Caco-2 (cell line): Measurements from ENCODE around the gene VPS13D. TPM values are rescaled to one million over a fixed set of nuclear protein-coding genes. Genes with fewer than 3 reads are reported as not detected.

ENCODE experiments used
- BruUV-seq: library from RNA; stranded (reverse); fragments of 400-500 nt; replicated peaks from 2 replicates; lab custom pipeline; 2021; lab: Mats Ljungman, UMichigan
- CTCF ChIA-PET: fragments of 300-600 bp; sonication (Branson Sonifier 250); formaldehyde crosslinking; loops from one replicate; lab custom pipeline; 2022; ENCODE audit warnings: antibody characterized with exemption; lab: Charles Lee
- POLR2A ChIA-PET: fragments of 300-600 bp; sonication (Branson Sonifier 250); formaldehyde crosslinking; loops from one replicate; lab custom pipeline; 2022; ENCODE audit warnings: antibody characterized with exemption; lab: Charles Lee
- DNase-seq, 2 experiments: peaks; one replicate each; pipeline versions ENCODE4 v3.0.0 to v3.0.0-alpha.2; 2020 to 2022
- H3K27me3 ChIP-seq: replicated peaks from 2 replicates; pipeline ENCODE4 v1.6.0; 2011; ENCODE audit warnings: low read length; ENCODE audit not compliant: control insufficient read depth, insufficient read depth
- H3K36me3 ChIP-seq: 2 replicates; pipeline ENCODE4 v1.5.1; 2011; ENCODE audit warnings: low read length; ENCODE audit not compliant: control insufficient read depth, insufficient read depth
- H3K4me1 ChIP-seq: fragments of 250-450 bp; sonication (Bioruptor Pico); 2 replicates; pipeline ENCODE4 v1.5.1; 2020; ENCODE audit warnings: mild to moderate bottlenecking
- H3K4me3 ChIP-seq: 2 replicates; pipeline ENCODE4 v1.5.1; 2011; ENCODE audit warnings: low read depth, mild to moderate bottlenecking, control low read depth, low read length
- H3K9me3 ChIP-seq: fragments of 250-450 bp; sonication (Bioruptor Pico); 2 replicates; pipeline ENCODE4 v1.5.1; 2020; ENCODE audit warnings: mild to moderate bottlenecking, moderate library complexity
- H3K27ac Mint-ChIP-seq: one replicate; pipeline ENCODE4 v1.8.0; 2022; ENCODE audit warnings: mixed read lengths; ENCODE audit not compliant: unreplicated experiment
- H3K27me3 Mint-ChIP-seq: one replicate; pipeline ENCODE4 v1.8.0; 2022; ENCODE audit warnings: mixed read lengths; ENCODE audit not compliant: insufficient read depth, unreplicated experiment
- H3K36me3 Mint-ChIP-seq: one replicate; pipeline ENCODE4 v1.8.0; 2022; ENCODE audit warnings: mild to moderate bottlenecking, mixed read lengths; ENCODE audit not compliant: insufficient read depth, unreplicated experiment
- H3K4me1 Mint-ChIP-seq: one replicate; pipeline ENCODE4 v1.8.0; 2022; ENCODE audit warnings: low read depth, mixed read lengths; ENCODE audit not compliant: unreplicated experiment
- H3K4me3 Mint-ChIP-seq: one replicate; pipeline ENCODE4 v1.8.0; 2022; ENCODE audit warnings: mild to moderate bottlenecking, moderate library complexity, mixed read lengths; ENCODE audit not compliant: unreplicated experiment
- H3K9me3 Mint-ChIP-seq: one replicate; pipeline ENCODE4 v1.8.0; 2022; ENCODE audit warnings: mixed read lengths; ENCODE audit not compliant: unreplicated experiment
- intact Hi-C: fragments of 100-400 bp; cut with micrococcal nuclease; formaldehyde crosslinking; loops from one replicate; pipeline ENCODE4 v1.10.0; 2022; ENCODE audit not compliant: unreplicated experiment
- total RNA-seq: library from RNA; stranded (reverse); gene quantifications from 2 replicates; pipeline ENCODE4 v1.2.3, GENCODE V29; 2022
- TF ChIP-seq, protein P1 (sequence below), 2 experiments: fragments of 200-600 bp in 1 of 2; IDR thresholded peaks; 1 replicate in 1 of 2; 2 replicates in 1 of 2; pipeline versions ENCODE4 v1.5.1 to v1.8.0; 2011 to 2022; ENCODE audit warnings: antibody characterized with exemption in 1 of 2, control low read depth in 1 of 2, inconsistent platforms in 1 of 2, low read depth in 1 of 2, low read length in 1 of 2, mild to moderate bottlenecking in 1 of 2, moderate library complexity in 1 of 2; ENCODE audit not compliant: insufficient read depth in 1 of 2, severe bottlenecking in 1 of 2, unreplicated experiment in 1 of 2

VPS13D gene
- total RNA-seq, 1 experiment from 2014 or later, result 25.6 TPM

DNA sequence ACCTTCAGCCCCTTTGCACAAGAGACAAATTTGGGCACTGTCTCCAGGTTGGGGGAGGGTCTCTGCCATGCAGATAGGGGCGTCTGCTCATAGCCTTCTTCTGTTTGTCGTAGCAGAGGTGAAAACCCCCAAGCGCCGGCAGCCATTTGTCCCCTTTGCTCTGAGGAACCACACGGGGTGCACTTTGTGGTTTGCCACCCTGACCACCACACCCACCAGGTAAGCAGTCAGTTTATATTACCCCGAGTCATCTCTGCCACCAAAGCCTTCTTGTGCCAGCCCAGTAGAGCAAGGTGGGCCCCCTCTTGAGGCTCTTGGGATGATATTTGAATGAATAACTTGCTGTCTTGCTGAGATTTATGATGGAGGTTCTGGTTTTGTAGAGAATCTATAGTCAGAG lies 111.8 kb downstream of the VPS13D start:
- ChIA-PET CTCF (no interaction called here), POLR2A (no interaction called here)
- TF ChIP-seq, protein P1, sequence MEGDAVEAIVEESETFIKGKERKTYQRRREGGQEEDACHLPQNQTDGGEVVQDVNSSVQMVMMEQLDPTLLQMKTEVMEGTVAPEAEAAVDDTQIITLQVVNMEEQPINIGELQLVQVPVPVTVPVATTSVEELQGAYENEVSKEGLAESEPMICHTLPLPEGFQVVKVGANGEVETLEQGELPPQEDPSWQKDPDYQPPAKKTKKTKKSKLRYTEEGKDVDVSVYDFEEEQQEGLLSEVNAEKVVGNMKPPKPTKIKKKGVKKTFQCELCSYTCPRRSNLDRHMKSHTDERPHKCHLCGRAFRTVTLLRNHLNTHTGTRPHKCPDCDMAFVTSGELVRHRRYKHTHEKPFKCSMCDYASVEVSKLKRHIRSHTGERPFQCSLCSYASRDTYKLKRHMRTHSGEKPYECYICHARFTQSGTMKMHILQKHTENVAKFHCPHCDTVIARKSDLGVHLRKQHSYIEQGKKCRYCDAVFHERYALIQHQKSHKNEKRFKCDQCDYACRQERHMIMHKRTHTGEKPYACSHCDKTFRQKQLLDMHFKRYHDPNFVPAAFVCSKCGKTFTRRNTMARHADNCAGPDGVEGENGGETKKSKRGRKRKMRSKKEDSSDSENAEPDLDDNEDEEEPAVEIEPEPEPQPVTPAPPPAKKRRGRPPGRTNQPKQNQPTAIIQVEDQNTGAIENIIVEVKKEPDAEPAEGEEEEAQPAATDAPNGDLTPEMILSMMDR (IDR thresholded peaks at IDR 0.05; ENCODE audit: insufficient read depth in 1 of 2, low read depth in 1 of 2, low read length in 1 of 2, severe bottlenecking in 1 of 2, unreplicated experiment in 1 of 2), result no peak
- intact Hi-C loops, result no loop called here
- Histone ChIP-seq H3K4me1 (peaks cover 7% of the 10 kb centered on the region), H3K36me3 (no peaks in the 10 kb centered on the region; the same call in 1 of the 2 replicates), H3K9me3 (no peaks in the 10 kb centered on the region), H3K27me3 (no peaks in the 10 kb centered on the region), H3K4me3 (no peak overlapping the region)
- Mint-ChIP-seq H3K27ac (no peak overlapping the region), H3K4me1 (peaks cover 7% of the 10 kb centered on the region), H3K4me3 (no peak overlapping the region), H3K36me3 (peaks cover 17% of the 10 kb centered on the region), H3K27me3 (no peaks in the 10 kb centered on the region), H3K9me3 (no peaks in the 10 kb centered on the region)
- BruUV-seq, result no TSS peak
- no peak for DNase-seq

DNA sequence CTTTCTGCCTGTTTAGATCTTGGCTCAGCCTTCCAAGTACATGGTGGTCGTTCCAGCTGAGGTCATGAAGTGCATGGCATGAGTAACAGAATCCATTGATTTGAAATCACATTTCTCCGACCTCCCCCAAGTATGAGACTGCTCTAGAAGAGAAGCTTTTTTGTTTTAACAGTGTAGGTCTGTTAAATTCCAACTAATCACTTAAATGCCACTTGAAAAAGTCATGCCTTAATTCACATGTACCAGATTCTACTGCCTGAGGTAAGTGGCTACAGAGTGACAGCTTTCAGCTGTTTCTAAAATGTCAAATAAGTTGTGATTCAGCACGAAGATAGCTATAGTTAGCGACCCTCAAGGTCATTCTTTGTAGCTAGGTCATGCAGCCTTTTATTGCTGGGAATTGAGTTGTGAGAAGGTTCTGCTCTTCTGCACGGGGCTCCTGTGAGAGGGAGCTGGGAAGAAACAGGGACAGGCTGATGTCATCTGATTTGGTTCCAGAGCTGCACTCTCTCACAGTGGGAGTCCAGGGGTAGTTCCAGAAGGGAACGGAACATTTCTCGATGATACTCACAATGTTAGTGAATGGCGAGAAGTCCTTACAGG lies 112.7 kb downstream of the VPS13D start:
- H3K9me3 ChIP-seq, result no peaks in the 10 kb centered on the region
- peaks cover 7% of the 10 kb centered on the region for H3K4me1 Mint-ChIP-seq
- H3K36me3 ChIP-seq, result no peaks in the 10 kb centered on the region; the same call in 1 of the 2 replicates
- TF ChIP-seq, protein P1 (IDR thresholded peaks at IDR 0.05; ENCODE audit: insufficient read depth in 1 of 2, low read depth in 1 of 2, low read length in 1 of 2, severe bottlenecking in 1 of 2, unreplicated experiment in 1 of 2), result no peak
- peaks cover 17% of the 10 kb centered on the region for H3K36me3 Mint-ChIP-seq
- ChIA-PET CTCF (no interaction called here), POLR2A (no interaction called here)
- intact Hi-C loops, result no loop called here
- H3K4me3 ChIP-seq, result no peak overlapping the region
- no peak overlapping the region for H3K27ac Mint-ChIP-seq
- no peak overlapping the region for H3K4me3 Mint-ChIP-seq
- peaks cover 10% of the 10 kb centered on the region for H3K4me1 ChIP-seq
- no peaks in the 10 kb centered on the region for H3K9me3 Mint-ChIP-seq
- DNase-seq, result no peak
- BruUV-seq, result no TSS peak
- H3K27me3 Mint-ChIP-seq, result no peaks in the 10 kb centered on the region
- H3K27me3 ChIP-seq, result no peaks in the 10 kb centered on the region

DNA sequence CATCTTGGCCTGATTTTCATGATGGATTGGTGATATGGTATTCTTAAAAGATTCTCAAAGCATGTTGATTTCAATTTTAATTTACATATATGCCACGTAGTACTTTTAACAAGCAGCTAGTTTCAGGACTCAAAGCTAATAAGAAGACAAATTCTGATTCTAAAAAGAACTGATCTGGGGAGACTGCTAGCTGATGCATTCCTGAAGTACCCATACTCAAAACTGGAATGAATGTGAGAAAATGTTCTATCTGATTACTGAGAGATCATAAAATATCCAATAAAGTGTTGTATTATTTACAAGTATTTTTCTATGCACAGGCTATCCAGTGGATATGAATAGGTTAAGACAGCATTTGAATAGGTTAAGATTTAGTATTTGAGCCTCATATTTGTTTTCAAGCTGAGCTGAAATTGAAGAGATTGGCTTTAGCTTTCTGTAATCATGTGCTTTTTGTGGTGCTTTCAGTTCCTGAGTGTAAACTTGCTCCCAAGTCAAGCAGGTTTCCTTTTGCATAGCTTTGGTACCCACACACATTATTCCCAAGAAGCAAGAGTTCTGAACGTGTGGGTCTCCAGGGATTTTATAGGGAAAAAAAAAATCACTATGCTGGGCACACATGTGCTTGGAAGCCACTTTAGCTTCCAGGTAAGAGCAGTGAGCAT lies 114.1 kb downstream of the VPS13D start:
- DNase-seq, result no peak
- intact Hi-C loops, result no loop called here
- H3K27ac Mint-ChIP-seq, result no peak overlapping the region
- H3K9me3 Mint-ChIP-seq, result no peaks in the 10 kb centered on the region
- H3K4me1 Mint-ChIP-seq, result peaks cover 7% of the 10 kb centered on the region
- peaks cover 10% of the 10 kb centered on the region for H3K4me1 ChIP-seq
- no peaks in the 10 kb centered on the region for H3K9me3 ChIP-seq
- POLR2A ChIA-PET, result no interaction called here
- no peak overlapping the region for H3K4me3 ChIP-seq
- no peak overlapping the region for H3K4me3 Mint-ChIP-seq
- BruUV-seq, result no TSS peak
- CTCF ChIA-PET, result no interaction called here
- H3K27me3 ChIP-seq, result no peaks in the 10 kb centered on the region
- TF ChIP-seq, protein P1 (IDR thresholded peaks at IDR 0.05; ENCODE audit: insufficient read depth in 1 of 2, low read depth in 1 of 2, low read length in 1 of 2, severe bottlenecking in 1 of 2, unreplicated experiment in 1 of 2), result no peak
- peaks cover 17% of the 10 kb centered on the region for H3K36me3 Mint-ChIP-seq
- no peaks in the 10 kb centered on the region for H3K27me3 Mint-ChIP-seq
- H3K36me3 ChIP-seq, result no peaks in the 10 kb centered on the region; the same call in 1 of the 2 replicates
